CD4-positive, CD25-positive, alpha-beta regulatory T cell (primary cell): ENCODE data around the gene UPB1. TPM values are rescaled to one million over a fixed set of nuclear protein-coding genes. Genes with fewer than 3 reads are reported as not detected.
A peak's percentile ranks its signal among the peaks of the same experiment; 100 is the strongest.
"Not testable (repeated sequence)": the region's sequence is repeated elsewhere in the genome, so short reads cannot be mapped to it uniquely, and the experiment has no call there.

Experiments used
- ATAC-seq, 2 donors: fragments of 150-1000 bp; cut with Tn5 transposase; one replicate each; pipeline ENCODE4 v1.10.0; 2021; ENCODE audit warnings: low read depth in 2 of 2, moderate number of reproducible peaks in 2 of 2, moderate library complexity in 1 of 2
- DNase-seq, 3 donors: peaks; one replicate each; pipeline versions ENCODE4 v3.0.0 to v3.0.0-alpha.2; 2012 to 2022; ENCODE audit warnings: mixed read lengths in 1 of 3
- H3K27ac ChIP-seq: one replicate; pipeline ENCODE4 v1.7.0; 2013; ENCODE audit warnings: mild to moderate bottlenecking, low read length; ENCODE audit not compliant: insufficient read depth, poor library complexity, severe bottlenecking
- H3K27me3 ChIP-seq: one replicate; pipeline ENCODE4 v1.7.0; 2013; ENCODE audit warnings: low read length; ENCODE audit not compliant: control insufficient read depth, insufficient read depth
- H3K36me3 ChIP-seq: one replicate; pipeline ENCODE4 v1.7.0; 2013; ENCODE audit warnings: mild to moderate bottlenecking, low read length, moderate library complexity; ENCODE audit not compliant: control insufficient read depth, insufficient read depth
- H3K4me1 ChIP-seq: 2 replicates; pipeline ENCODE4 v1.7.0; 2013; ENCODE audit warnings: mild to moderate bottlenecking, low read length; ENCODE audit not compliant: insufficient read depth, control insufficient read depth, poor library complexity, severe bottlenecking
- H3K4me3 ChIP-seq: one replicate; pipeline ENCODE4 v1.7.0; 2013; ENCODE audit warnings: low read depth, mild to moderate bottlenecking, low read length, moderate library complexity
- H3K9me3 ChIP-seq, 2 experiments: 1 replicate in 1 of 2; 2 replicates in 1 of 2; pipeline ENCODE4 v1.7.0; 2013; ENCODE audit warnings: low read length in 2 of 2, mild to moderate bottlenecking in 1 of 2, moderate library complexity in 1 of 2; ENCODE audit not compliant: control insufficient read depth in 2 of 2
- H3K27ac Mint-ChIP-seq, 3 donors: one replicate each; pipeline ENCODE4 v1.8.0; 2020 to 2022; ENCODE audit warnings: mild to moderate bottlenecking in 3 of 3, mixed read lengths in 3 of 3, moderate library complexity in 2 of 3
- H3K27me3 Mint-ChIP-seq: one replicate; pipeline ENCODE4 v1.8.0; 2022; ENCODE audit warnings: mild to moderate bottlenecking, mixed read lengths
- H3K36me3 Mint-ChIP-seq: one replicate; pipeline ENCODE4 v1.8.0; 2020; ENCODE audit warnings: mixed read lengths
- H3K4me1 Mint-ChIP-seq, 4 donors: one replicate each; pipeline ENCODE4 v1.8.0; 2020 to 2022; ENCODE audit warnings: mixed read lengths in 4 of 4, mild to moderate bottlenecking in 1 of 4
- H3K4me3 Mint-ChIP-seq, 4 donors: one replicate each; pipeline ENCODE4 v1.8.0; 2020 to 2022; ENCODE audit warnings: mild to moderate bottlenecking in 4 of 4, mixed read lengths in 4 of 4, moderate library complexity in 3 of 4
- H3K9me3 Mint-ChIP-seq, 7 donors: one replicate each; pipeline ENCODE4 v1.8.0; 2020 to 2022; ENCODE audit warnings: mixed read lengths in 7 of 7, mild to moderate bottlenecking in 3 of 7, moderate library complexity in 2 of 7
- polyA plus RNA-seq, 4 donors: library from polyadenylated mRNA; unstranded; fragments of 300-500 nt; fragmentation: Illumina TruSeq; gene quantifications; one replicate each; pipeline ENCODE4 v1.2.3, GENCODE V29; 2021
- total RNA-seq: library from RNA; stranded (reverse); gene quantifications from one replicate; pipeline ENCODE4 v1.2.3, GENCODE V29; 2022

UPB1 gene
- total and polyA plus RNA-seq, 5 donors from 2014 or later = 3.8 TPM; not detected in 4

DNA sequence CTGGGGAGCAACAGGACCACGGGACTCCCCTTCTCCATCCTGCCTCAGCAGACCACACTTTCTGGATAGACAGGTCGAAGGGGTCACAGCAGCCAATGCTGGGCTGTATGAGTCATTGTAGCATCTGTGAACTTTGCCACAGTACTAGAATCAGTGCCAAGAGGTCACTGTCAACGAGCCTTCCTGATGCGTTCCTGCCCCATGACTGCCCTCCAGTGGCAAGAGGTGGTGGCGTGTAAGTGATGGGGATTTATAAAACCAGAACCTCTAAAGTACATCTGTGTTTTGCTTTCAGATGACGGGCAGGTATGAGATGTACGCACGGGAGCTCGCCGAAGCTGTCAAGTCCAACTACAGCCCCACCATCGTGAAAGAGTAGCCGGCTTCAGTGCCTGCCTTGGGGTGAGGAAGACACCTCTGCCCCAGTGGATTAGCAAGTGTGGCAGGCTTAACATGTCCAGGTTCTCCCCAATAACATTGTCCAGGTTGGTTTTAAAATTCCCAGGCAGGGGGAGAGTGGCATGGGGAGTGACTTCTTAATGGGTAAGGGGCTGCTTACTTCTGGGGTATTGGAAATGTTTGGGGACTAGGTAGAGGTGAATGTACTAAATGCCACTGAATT, 30.4 kb downstream of the UPB1 start:
- Histone ChIP-seq H3K4me3 (no peak overlapping the region), H3K27me3 (no peaks in the 10 kb centered on the region), H3K9me3 (no peaks in the 10 kb centered on the region), H3K4me1 (peaks cover 7% of the 10 kb centered on the region), H3K27ac (no peak overlapping the region), H3K36me3 (no peaks in the 10 kb centered on the region)
- H3K27me3 Mint-ChIP-seq = no peaks in the 10 kb centered on the region
- peak overlapping the region in 1 of 3 donors; percentile 81 for H3K27ac Mint-ChIP-seq
- H3K36me3 Mint-ChIP-seq = no peaks in the 10 kb centered on the region
- ATAC-seq (peak; percentile 91 to 95), DNase-seq (peak; percentile 57 to 90 (median 73))
- H3K4me1 Mint-ChIP-seq = peaks cover 0 to 13% (median 6%) of the 10 kb centered on the region in 4 donors
- no peaks in the 10 kb centered on the region for H3K9me3 Mint-ChIP-seq
- no peak overlapping the region for H3K4me3 Mint-ChIP-seq

DNA sequence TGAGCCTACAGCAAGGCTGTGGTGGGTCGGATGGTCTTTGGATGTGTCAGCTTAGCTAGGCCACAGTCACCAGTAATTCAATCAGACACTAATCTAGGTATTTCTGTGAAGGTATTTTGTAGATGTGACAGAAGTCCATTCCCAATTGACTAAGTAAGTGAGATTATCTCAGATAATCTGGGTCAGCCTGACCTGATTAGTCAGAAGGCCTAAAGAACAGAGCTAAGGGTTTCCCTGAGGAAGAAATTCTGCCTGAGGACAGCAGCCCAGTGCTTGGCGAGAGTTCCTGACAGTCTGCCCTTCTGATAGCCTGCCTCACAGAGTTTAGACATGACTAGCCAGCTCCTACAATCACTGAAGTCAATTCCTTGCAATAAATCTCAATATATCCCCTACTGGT, 31.1 kb downstream of the UPB1 start:
- DNase-seq (no peak), ATAC-seq (no peak)
- H3K27me3 Mint-ChIP-seq = peaks cover 5% of the 10 kb centered on the region
- no peaks in the 10 kb centered on the region for H3K9me3 Mint-ChIP-seq
- no peak overlapping the region for H3K27ac Mint-ChIP-seq
- Histone ChIP-seq H3K27ac (no peak overlapping the region), H3K4me3 (no peak overlapping the region), H3K4me1 (peaks cover 7% of the 10 kb centered on the region), H3K9me3 (no peaks in the 10 kb centered on the region), H3K27me3 (no peaks in the 10 kb centered on the region), H3K36me3 (no peaks in the 10 kb centered on the region)
- H3K4me3 Mint-ChIP-seq = no peak overlapping the region
- H3K36me3 Mint-ChIP-seq = no peaks in the 10 kb centered on the region
- peaks cover 0 to 13% (median 5%) of the 10 kb centered on the region in 4 donors for H3K4me1 Mint-ChIP-seq

DNA sequence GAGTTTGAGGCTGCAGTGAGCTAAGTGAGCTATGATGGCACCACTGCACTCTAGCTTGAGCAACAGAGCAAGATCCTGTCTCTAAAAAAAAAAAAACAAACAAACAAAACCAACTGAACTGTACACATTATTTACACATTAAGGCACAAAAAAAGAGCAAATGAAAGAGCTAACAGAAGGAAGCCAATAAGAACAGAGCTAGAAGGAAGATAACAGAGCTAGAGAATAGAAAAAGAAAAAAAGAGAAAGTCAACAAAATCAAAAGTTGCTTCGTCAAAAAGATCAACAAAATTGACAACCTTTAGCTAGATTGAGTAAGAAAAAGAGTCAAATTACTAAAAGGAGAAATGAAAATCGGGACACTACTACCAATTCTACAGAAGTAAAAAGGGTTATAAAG, 34.8 kb downstream of the UPB1 start:
- Mint-ChIP-seq H3K27me3 (peaks cover 5% of the 10 kb centered on the region), H3K9me3 (no peaks in the 10 kb centered on the region), H3K36me3 (no peaks in the 10 kb centered on the region), H3K4me3 (no peak overlapping the region), H3K27ac (no peak overlapping the region), H3K4me1 (peaks cover 0 to 7% (median 3%) of the 10 kb centered on the region in 4 donors)
- no peak overlapping the region for H3K4me3 ChIP-seq
- H3K36me3 ChIP-seq = no peaks in the 10 kb centered on the region
- H3K4me1 ChIP-seq = peaks cover 7% of the 10 kb centered on the region
- H3K9me3 ChIP-seq = no peaks in the 10 kb centered on the region
- no peak for ATAC-seq
- H3K27ac ChIP-seq = no peak overlapping the region
- no peaks in the 10 kb centered on the region for H3K27me3 ChIP-seq
- no peak for DNase-seq

DNA sequence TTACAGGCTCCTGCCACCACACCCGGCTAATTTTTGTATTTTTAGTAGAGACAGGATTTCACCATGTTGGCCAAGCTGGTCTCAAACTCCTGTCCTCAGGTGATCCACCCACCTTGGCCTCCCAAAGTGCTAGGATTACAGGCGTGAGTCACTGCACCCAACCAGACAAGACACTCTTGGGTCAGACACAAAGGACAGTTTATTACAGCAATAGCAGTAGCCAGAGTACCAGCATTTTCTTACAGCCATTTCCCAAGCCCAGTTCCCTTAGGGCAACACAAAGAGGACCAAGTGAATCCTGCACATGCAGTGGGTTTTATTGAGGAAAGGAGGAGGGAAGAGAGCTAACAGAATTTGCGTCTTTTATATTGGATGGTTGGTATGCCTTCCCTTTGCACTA, 35.8 kb downstream of the UPB1 start:
- H3K27ac Mint-ChIP-seq, ATAC-seq, H3K27ac ChIP-seq, H3K4me1 ChIP-seq, H3K4me3 ChIP-seq, H3K36me3 Mint-ChIP-seq, H3K9me3 Mint-ChIP-seq, H3K27me3 Mint-ChIP-seq, H3K27me3 ChIP-seq, H3K36me3 ChIP-seq, H3K9me3 ChIP-seq, H3K4me3 Mint-ChIP-seq, H3K4me1 Mint-ChIP-seq, DNase-seq: not testable (repeated sequence)

DNA sequence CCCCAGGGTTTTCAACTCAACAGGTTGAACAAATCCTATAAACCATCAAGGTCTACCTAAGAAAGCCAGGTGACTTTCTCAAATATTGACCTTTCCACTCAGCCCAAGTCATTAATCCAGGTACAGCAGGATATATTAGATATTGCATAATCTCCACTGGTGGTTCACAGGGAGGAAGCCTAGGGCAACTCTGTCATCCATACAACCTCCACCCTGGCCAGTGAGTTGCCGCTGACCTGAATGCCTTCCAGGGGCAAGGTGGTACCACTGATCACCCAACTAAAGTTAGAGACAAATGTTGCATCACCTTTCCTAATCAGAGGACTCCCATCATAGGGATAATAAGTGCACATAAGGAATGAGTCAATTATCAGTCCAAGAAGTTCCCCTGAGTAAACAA, 36.9 kb downstream of the UPB1 start:
- no peak overlapping the region for H3K4me3 ChIP-seq
- DNase-seq = no peak
- H3K27me3 ChIP-seq = no peaks in the 10 kb centered on the region
- H3K4me1 ChIP-seq = no peaks in the 10 kb centered on the region
- no peak overlapping the region for H3K4me3 Mint-ChIP-seq
- H3K27ac ChIP-seq = no peak overlapping the region
- no peaks in the 10 kb centered on the region for H3K36me3 Mint-ChIP-seq
- no peaks in the 10 kb centered on the region for H3K9me3 ChIP-seq
- H3K27me3 Mint-ChIP-seq = peaks cover 5% of the 10 kb centered on the region
- no peak overlapping the region for H3K27ac Mint-ChIP-seq
- H3K36me3 ChIP-seq = no peaks in the 10 kb centered on the region
- no peaks in the 10 kb centered on the region for H3K4me1 Mint-ChIP-seq
- no peaks in the 10 kb centered on the region for H3K9me3 Mint-ChIP-seq
- no peak for ATAC-seq

DNA sequence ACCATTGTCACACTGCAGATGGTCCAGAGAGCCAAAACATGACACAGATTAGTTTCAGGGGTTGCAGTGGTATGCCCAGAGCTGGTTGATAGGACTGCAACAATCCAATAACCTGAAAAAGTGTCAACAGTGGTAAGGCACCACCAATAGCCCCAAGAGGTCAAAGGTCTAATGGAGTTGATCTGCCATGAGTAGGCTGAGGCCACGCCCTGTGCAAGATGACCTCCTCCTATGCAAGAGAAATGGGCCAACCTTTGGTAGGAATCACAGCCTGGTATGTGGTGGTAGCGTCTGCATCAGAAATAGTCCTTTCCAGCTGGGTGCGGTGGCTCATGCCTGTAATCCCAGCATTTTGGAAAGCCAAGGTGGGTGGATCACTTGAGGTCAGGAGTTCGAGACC, 40.2 kb downstream of the UPB1 start:
- H3K27ac Mint-ChIP-seq = no peak overlapping the region
- H3K9me3 Mint-ChIP-seq = no peaks in the 10 kb centered on the region
- peaks cover 0 to 2% (median 0%) of the 10 kb centered on the region in 4 donors for H3K4me1 Mint-ChIP-seq
- H3K27me3 ChIP-seq = no peaks in the 10 kb centered on the region
- H3K27me3 Mint-ChIP-seq = peaks cover 5% of the 10 kb centered on the region
- no peak overlapping the region for H3K4me3 Mint-ChIP-seq
- peaks cover 6% of the 10 kb centered on the region for H3K36me3 ChIP-seq
- ATAC-seq (no peak), DNase-seq (no peak)
- no peaks in the 10 kb centered on the region for H3K9me3 ChIP-seq
- peaks cover 9% of the 10 kb centered on the region for H3K36me3 Mint-ChIP-seq
- H3K4me1 ChIP-seq = no peaks in the 10 kb centered on the region
- no peak overlapping the region for H3K4me3 ChIP-seq
- H3K27ac ChIP-seq = no peak overlapping the region

DNA sequence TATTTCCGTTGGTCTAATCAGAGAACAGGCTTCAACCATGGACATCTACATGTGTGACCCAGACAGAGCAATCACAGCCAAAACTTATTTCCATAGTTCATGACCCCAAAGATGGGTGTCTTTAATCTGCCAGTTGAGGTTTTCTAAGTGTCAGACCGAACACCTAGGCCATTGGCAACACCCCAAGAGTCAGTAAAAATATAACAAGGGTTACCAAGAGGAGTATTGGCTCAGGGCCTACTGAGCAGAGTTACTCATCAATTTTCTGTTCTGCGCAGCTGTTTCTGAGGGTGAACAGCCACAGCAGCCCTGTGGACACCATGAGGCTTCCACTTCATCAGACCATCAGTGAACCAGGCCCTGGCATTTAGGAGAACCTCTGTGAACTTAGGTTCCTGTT, 41.0 kb downstream of the UPB1 start:
- H3K4me1 ChIP-seq = no peaks in the 10 kb centered on the region
- no peaks in the 10 kb centered on the region for H3K9me3 Mint-ChIP-seq
- peaks cover 0 to 4% (median 0%) of the 10 kb centered on the region in 4 donors for H3K4me1 Mint-ChIP-seq
- no peaks in the 10 kb centered on the region for H3K27me3 ChIP-seq
- no peak overlapping the region for H3K27ac Mint-ChIP-seq
- H3K4me3 ChIP-seq = no peak overlapping the region
- H3K36me3 Mint-ChIP-seq = peaks cover 9% of the 10 kb centered on the region
- no peak for DNase-seq
- H3K9me3 ChIP-seq = no peaks in the 10 kb centered on the region
- peaks cover 13% of the 10 kb centered on the region for H3K36me3 ChIP-seq
- no peak for ATAC-seq
- H3K4me3 Mint-ChIP-seq = no peak overlapping the region
- H3K27ac ChIP-seq = no peak overlapping the region
- peaks cover under 1% of the 10 kb centered on the region for H3K27me3 Mint-ChIP-seq

DNA sequence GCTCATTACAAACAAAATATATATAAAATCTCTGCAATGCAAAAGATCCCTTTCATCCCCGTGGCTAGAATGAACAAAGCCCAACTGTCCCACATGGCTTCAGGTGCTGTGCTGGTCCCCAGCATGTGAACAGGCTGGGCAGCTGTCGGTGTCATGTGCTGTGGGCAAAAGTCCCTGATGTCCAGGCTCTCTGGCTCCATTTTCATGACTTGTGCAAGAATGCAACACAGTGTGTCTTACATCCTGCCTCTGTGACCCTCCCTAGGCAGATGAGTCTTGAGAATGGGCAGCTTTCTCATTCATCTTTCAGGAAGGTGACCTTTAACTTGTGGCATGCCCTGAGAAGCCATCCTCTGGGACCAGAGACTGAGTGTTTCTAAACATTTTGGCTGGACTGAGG, 45.3 kb downstream of the UPB1 start:
- no peaks in the 10 kb centered on the region for H3K4me1 ChIP-seq
- peaks cover 56% of the 10 kb centered on the region for H3K36me3 ChIP-seq
- Mint-ChIP-seq H3K4me3 (no peak overlapping the region), H3K27me3 (no peaks in the 10 kb centered on the region), H3K4me1 (peaks cover 0 to 4% (median 0%) of the 10 kb centered on the region in 4 donors), H3K9me3 (no peaks in the 10 kb centered on the region), H3K27ac (peak overlapping the region in 1 of 3 donors; percentile 75), H3K36me3 (peaks cover 16% of the 10 kb centered on the region)
- H3K9me3 ChIP-seq = no peaks in the 10 kb centered on the region
- H3K27ac ChIP-seq = no peak overlapping the region
- no peaks in the 10 kb centered on the region for H3K27me3 ChIP-seq
- DNase-seq (no peak), ATAC-seq (no peak)
- H3K4me3 ChIP-seq = no peak overlapping the region
